ENCODE measurements around the gene IGFBP6. TPM values are rescaled to one million over a fixed set of nuclear protein-coding genes. Genes with fewer than 3 reads are reported as not detected.

The IGFBP6 gene
- total RNA-seq, 2 donors from 2014 or later: 189 to 532 TPM

- H3K4me1 ChIP-seq (replicated peaks): no peaks in the 10 kb centered on the region
- no peak for DNase-seq (ENCODE audit: low spot score)
- H3K27me3 ChIP-seq (replicated peaks; ENCODE audit: insufficient read depth): no peaks in the 10 kb centered on the region
- intact Hi-C loops (cut with DNase I): no loop called here
- no peak overlapping the region for H3K27ac ChIP-seq
- TF ChIP-seq POLR2A (IDR thresholded peaks at IDR 0.05): no peak
- no peak for TF ChIP-seq POLR2AphosphoS5 (IDR thresholded peaks at IDR 0.05)
- no peak for TF ChIP-seq CTCF (IDR thresholded peaks at IDR 0.05)
- no peaks in the 10 kb centered on the region for H3K9me3 ChIP-seq
- H3K36me3 ChIP-seq: no peaks in the 10 kb centered on the region
- WGBS: 62% methylated on average over 12 of the region's 12 CpGs
- H3K4me3 ChIP-seq: no peak overlapping the region
Observed at GRCh38 chr12:53113136-53113705, 15.8 kb downstream of the IGFBP6 start.

GRCh38 chr12:53113951-53114350 is 16.5 kb downstream of the IGFBP6 start:
- no peaks in the 10 kb centered on the region for H3K27me3 ChIP-seq (replicated peaks; ENCODE audit: insufficient read depth)
- H3K4me1 ChIP-seq (replicated peaks): no peaks in the 10 kb centered on the region
- no peaks in the 10 kb centered on the region for H3K36me3 ChIP-seq
- intact Hi-C loops (cut with DNase I): no loop called here
- no peak overlapping the region for H3K27ac ChIP-seq
- no peaks in the 10 kb centered on the region for H3K9me3 ChIP-seq
- TF ChIP-seq POLR2AphosphoS5 (IDR thresholded peaks at IDR 0.05): no peak
- TF ChIP-seq CTCF (IDR thresholded peaks at IDR 0.05): no peak
- TF ChIP-seq POLR2A (IDR thresholded peaks at IDR 0.05): no peak
- DNase-seq (ENCODE audit: low spot score): no peak
- no peak overlapping the region for H3K4me3 ChIP-seq

GRCh38 chr12:53115112-53115890 is 17.8 kb downstream of the IGFBP6 start:
- Histone ChIP-seq H3K27me3 (replicated peaks; ENCODE audit: insufficient read depth) (no peaks in the 10 kb centered on the region), H3K27ac (no peak overlapping the region), H3K36me3 (no peaks in the 10 kb centered on the region), H3K9me3 (no peaks in the 10 kb centered on the region), H3K4me3 (no peak overlapping the region), H3K4me1 (replicated peaks) (no peaks in the 10 kb centered on the region)
- no peak for DNase-seq (ENCODE audit: low spot score)
- TF ChIP-seq POLR2AphosphoS5 (IDR thresholded peaks at IDR 0.05) (no peak), POLR2A (IDR thresholded peaks at IDR 0.05) (no peak), CTCF (IDR thresholded peaks at IDR 0.05) (no peak)
- intact Hi-C loops (cut with DNase I): no loop called here
- WGBS: 87% methylated on average over 33 of the region's 33 CpGs

GRCh38 chr12:53115891-53116648 is 18.6 kb downstream of the IGFBP6 start:
- no peak for DNase-seq (ENCODE audit: low spot score)
- intact Hi-C loops (cut with DNase I): no loop called here

More at GRCh38 chr12:53115891-53116648, 18.6 kb downstream of the IGFBP6 start:
- Histone ChIP-seq H3K27me3 (replicated peaks; ENCODE audit: insufficient read depth) (no peaks in the 10 kb centered on the region), H3K4me1 (replicated peaks) (no peaks in the 10 kb centered on the region), H3K36me3 (no peaks in the 10 kb centered on the region), H3K4me3 (no peak overlapping the region), H3K9me3 (no peaks in the 10 kb centered on the region), H3K27ac (no peak overlapping the region)
- 82% methylated on average over 8 of the region's 8 CpGs for WGBS
- TF ChIP-seq CTCF (IDR thresholded peaks at IDR 0.05) (no peak), POLR2AphosphoS5 (IDR thresholded peaks at IDR 0.05) (no peak), POLR2A (IDR thresholded peaks at IDR 0.05) (no peak)

Measured in prostate gland (tissue), 2 donors.